ENCODE measurements around the gene SLC9B2. TPM values are rescaled to one million over a fixed set of nuclear protein-coding genes. Genes with fewer than 3 reads are reported as not detected.
A peak's percentile ranks its signal among the peaks of the same experiment; 100 is the strongest.
"Not testable (repeated sequence)": the region's sequence is repeated elsewhere in the genome, so short reads cannot be mapped to it uniquely, and the experiment has no call there.

SLC9B2 gene
- total and polyA plus RNA-seq, 4 donors: 3.1 to 8.6 (median 6.0) TPM

- Histone ChIP-seq H3K36me3 (ENCODE audit: control insufficient read depth in 4 of 4, insufficient read depth in 4 of 4, low read length in 4 of 4) (no peaks in the 10 kb centered on the region), H3K4me1 (ENCODE audit: control insufficient read depth in 5 of 5, insufficient read depth in 5 of 5, low read length in 5 of 5) (peaks cover 0 to 9% (median 6%) of the 10 kb centered on the region in 5 donors), H3K4me3 (no peak overlapping the region), H3K27me3 (ENCODE audit: control insufficient read depth in 3 of 3, insufficient read depth in 3 of 3, low read length in 2 of 3) (no peaks in the 10 kb centered on the region), H3K9ac (ENCODE audit: insufficient read depth in 1 of 2, low read length in 2 of 2) (no peak overlapping the region), H3K9me3 (ENCODE audit: control insufficient read depth in 4 of 4, insufficient read depth in 3 of 4, low read length in 3 of 4) (no peaks in the 10 kb centered on the region), H3K27ac (ENCODE audit: low read depth in 1 of 2, low read length in 1 of 2) (no peak overlapping the region)
- TF ChIP-seq, protein P1, sequence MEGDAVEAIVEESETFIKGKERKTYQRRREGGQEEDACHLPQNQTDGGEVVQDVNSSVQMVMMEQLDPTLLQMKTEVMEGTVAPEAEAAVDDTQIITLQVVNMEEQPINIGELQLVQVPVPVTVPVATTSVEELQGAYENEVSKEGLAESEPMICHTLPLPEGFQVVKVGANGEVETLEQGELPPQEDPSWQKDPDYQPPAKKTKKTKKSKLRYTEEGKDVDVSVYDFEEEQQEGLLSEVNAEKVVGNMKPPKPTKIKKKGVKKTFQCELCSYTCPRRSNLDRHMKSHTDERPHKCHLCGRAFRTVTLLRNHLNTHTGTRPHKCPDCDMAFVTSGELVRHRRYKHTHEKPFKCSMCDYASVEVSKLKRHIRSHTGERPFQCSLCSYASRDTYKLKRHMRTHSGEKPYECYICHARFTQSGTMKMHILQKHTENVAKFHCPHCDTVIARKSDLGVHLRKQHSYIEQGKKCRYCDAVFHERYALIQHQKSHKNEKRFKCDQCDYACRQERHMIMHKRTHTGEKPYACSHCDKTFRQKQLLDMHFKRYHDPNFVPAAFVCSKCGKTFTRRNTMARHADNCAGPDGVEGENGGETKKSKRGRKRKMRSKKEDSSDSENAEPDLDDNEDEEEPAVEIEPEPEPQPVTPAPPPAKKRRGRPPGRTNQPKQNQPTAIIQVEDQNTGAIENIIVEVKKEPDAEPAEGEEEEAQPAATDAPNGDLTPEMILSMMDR (IDR thresholded peaks at IDR 0.05; ENCODE audit: control extremely low read depth, extremely low read depth): peak; percentile 75
- peak; percentile 78 for ATAC-seq (ENCODE audit: insufficient read depth, low FRiP score)
- peak; percentile 32 to 86 (median 79) for DNase-seq
- WGBS, 2 donors: 73 to 77% methylated on average over 15 of the region's 15 CpGs
Observed at GRCh38 chr4:103008875-103009729, 67.5 kb downstream of the SLC9B2 start.

GRCh38 chr4:103002551-103002950 lies 74.0 kb downstream of the SLC9B2 start:
- no peak overlapping the region for H3K27ac ChIP-seq (ENCODE audit: low read depth in 1 of 2, low read length in 1 of 2)
- H3K9ac ChIP-seq (ENCODE audit: insufficient read depth in 1 of 2, low read length in 2 of 2): no peak overlapping the region
- H3K36me3 ChIP-seq (ENCODE audit: control insufficient read depth in 4 of 4, insufficient read depth in 4 of 4, low read length in 4 of 4): no peaks in the 10 kb centered on the region
- no peaks in the 10 kb centered on the region for H3K27me3 ChIP-seq (ENCODE audit: control insufficient read depth in 3 of 3, insufficient read depth in 3 of 3, low read length in 2 of 3)
- H3K9me3 ChIP-seq (ENCODE audit: control insufficient read depth in 4 of 4, insufficient read depth in 3 of 4, low read length in 3 of 4): no peaks in the 10 kb centered on the region
- peaks cover 0 to 2% (median 0%) of the 10 kb centered on the region in 5 donors for H3K4me1 ChIP-seq (ENCODE audit: control insufficient read depth in 5 of 5, insufficient read depth in 5 of 5, low read length in 5 of 5)
- H3K4me3 ChIP-seq: no peak overlapping the region
- no peak for ATAC-seq (ENCODE audit: insufficient read depth, low FRiP score)
- TF ChIP-seq, protein P1 (IDR thresholded peaks at IDR 0.05; ENCODE audit: control extremely low read depth, extremely low read depth): no peak
- peak in 2 of 3 donors; percentile 36 to 67 for DNase-seq
- 76 to 87% methylated on average over 2 of the region's 2 CpGs for WGBS, 2 donors

DNA sequence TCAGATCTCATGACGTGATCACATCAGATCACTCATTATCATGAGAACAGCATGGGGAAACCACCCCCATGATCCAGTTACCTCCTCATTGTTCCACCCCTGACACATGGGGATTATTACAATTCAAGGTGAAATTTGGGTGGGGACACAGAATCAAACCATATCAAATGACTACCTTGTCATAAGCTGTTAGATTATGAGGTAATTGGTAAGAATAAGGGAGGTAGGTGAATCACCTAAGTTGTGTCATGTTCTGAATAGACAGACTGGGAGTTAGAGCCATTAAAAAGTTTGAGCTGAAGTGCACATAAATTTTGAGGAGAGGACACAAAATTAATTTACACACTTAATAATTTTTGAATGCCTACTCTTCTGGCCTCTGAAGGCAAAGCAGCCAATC lies 81.8 kb downstream of the SLC9B2 start:
- Histone ChIP-seq H3K27me3 (ENCODE audit: control insufficient read depth in 3 of 3, insufficient read depth in 3 of 3, low read length in 2 of 3) (no peaks in the 10 kb centered on the region), H3K4me1 (ENCODE audit: control insufficient read depth in 5 of 5, insufficient read depth in 5 of 5, low read length in 5 of 5) (no peaks in the 10 kb centered on the region), H3K9me3 (ENCODE audit: control insufficient read depth in 4 of 4, insufficient read depth in 3 of 4, low read length in 3 of 4) (peaks cover 0 to 4% (median 0%) of the 10 kb centered on the region in 4 donors), H3K36me3 (ENCODE audit: control insufficient read depth in 4 of 4, insufficient read depth in 4 of 4, low read length in 4 of 4) (no peaks in the 10 kb centered on the region), H3K4me3 (no peak overlapping the region), H3K9ac (ENCODE audit: insufficient read depth in 1 of 2, low read length in 2 of 2) (no peak overlapping the region), H3K27ac (ENCODE audit: low read depth in 1 of 2, low read length in 1 of 2) (no peak overlapping the region)
- 89% methylated on average over 1 of the region's 1 CpG for WGBS, 2 donors
- ATAC-seq (ENCODE audit: insufficient read depth, low FRiP score) (no peak), DNase-seq (no peak)
- TF ChIP-seq, protein P1 (IDR thresholded peaks at IDR 0.05; ENCODE audit: control extremely low read depth, extremely low read depth): no peak

- not testable (repeated sequence) for H3K9ac ChIP-seq (ENCODE audit: insufficient read depth in 1 of 2, low read length in 2 of 2); H3K4me3 ChIP-seq; H3K36me3 ChIP-seq (ENCODE audit: control insufficient read depth in 4 of 4, insufficient read depth in 4 of 4, low read length in 4 of 4); H3K27me3 ChIP-seq (ENCODE audit: control insufficient read depth in 3 of 3, insufficient read depth in 3 of 3, low read length in 2 of 3); H3K27ac ChIP-seq (ENCODE audit: low read depth in 1 of 2, low read length in 1 of 2); H3K4me1 ChIP-seq (ENCODE audit: control insufficient read depth in 5 of 5, insufficient read depth in 5 of 5, low read length in 5 of 5); H3K9me3 ChIP-seq (ENCODE audit: control insufficient read depth in 4 of 4, insufficient read depth in 3 of 4, low read length in 3 of 4); DNase-seq; ATAC-seq (ENCODE audit: insufficient read depth, low FRiP score)
Observed at GRCh38 chr4:102993985-102994384, 82.6 kb downstream of the SLC9B2 start.
